ENCODE measurements around the gene FRS2.
"Not testable (repeated sequence)": the region's sequence is repeated elsewhere in the genome, so short reads cannot be mapped to it uniquely, and the experiment has no call there.

FRS2 gene

DNA sequence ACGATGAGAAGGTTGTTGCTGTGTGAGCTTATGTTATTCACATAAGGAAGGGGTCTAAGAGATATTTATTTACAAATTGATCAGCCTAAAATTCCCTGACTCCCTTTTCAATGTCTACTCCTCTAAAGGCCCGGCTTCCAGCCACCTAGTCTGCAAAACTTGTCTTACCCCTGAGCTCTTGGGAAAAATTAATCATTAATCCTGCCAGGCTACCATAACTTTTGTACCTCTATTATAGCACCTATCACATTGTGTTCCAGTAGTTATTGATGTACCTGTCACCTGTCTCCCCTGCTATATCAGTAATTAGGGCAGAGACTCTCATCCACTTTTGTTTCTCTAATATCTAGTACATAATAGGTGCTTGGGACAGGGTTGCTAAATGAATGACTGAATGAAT lies 29.3 kb upstream of the FRS2 start:
- Histone ChIP-seq H3K4me3 (no peak overlapping the region), H3K27ac (no peak overlapping the region)
- TF ChIP-seq, protein P1, sequence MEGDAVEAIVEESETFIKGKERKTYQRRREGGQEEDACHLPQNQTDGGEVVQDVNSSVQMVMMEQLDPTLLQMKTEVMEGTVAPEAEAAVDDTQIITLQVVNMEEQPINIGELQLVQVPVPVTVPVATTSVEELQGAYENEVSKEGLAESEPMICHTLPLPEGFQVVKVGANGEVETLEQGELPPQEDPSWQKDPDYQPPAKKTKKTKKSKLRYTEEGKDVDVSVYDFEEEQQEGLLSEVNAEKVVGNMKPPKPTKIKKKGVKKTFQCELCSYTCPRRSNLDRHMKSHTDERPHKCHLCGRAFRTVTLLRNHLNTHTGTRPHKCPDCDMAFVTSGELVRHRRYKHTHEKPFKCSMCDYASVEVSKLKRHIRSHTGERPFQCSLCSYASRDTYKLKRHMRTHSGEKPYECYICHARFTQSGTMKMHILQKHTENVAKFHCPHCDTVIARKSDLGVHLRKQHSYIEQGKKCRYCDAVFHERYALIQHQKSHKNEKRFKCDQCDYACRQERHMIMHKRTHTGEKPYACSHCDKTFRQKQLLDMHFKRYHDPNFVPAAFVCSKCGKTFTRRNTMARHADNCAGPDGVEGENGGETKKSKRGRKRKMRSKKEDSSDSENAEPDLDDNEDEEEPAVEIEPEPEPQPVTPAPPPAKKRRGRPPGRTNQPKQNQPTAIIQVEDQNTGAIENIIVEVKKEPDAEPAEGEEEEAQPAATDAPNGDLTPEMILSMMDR (IDR thresholded peaks at IDR 0.05): no peak
- DNase-seq (ENCODE audit: low spot score): no peak

DNA sequence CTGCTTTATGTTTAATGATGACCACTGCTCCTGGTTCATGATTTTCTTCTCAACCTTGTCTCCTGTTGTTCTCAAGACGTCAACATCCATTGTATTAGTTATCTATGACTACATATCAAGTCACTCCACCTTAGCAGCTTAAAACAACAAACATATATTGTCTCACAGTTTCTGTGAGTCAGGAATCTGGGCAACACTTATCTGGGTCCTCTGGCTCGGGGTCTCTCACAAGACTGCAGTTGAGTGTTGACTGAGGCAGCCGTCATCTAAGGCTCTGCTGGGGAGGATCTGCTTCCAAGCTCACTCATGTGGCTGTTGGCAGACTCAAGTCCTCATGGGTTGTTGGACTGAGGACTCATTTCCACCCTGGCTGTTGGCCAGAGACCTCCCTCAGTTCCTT lies 27.3 kb upstream of the FRS2 start:
- no peak overlapping the region for H3K4me3 ChIP-seq
- no peak for DNase-seq (ENCODE audit: low spot score)
- no peak overlapping the region for H3K27ac ChIP-seq
- TF ChIP-seq, protein P1 (IDR thresholded peaks at IDR 0.05): no peak

DNA sequence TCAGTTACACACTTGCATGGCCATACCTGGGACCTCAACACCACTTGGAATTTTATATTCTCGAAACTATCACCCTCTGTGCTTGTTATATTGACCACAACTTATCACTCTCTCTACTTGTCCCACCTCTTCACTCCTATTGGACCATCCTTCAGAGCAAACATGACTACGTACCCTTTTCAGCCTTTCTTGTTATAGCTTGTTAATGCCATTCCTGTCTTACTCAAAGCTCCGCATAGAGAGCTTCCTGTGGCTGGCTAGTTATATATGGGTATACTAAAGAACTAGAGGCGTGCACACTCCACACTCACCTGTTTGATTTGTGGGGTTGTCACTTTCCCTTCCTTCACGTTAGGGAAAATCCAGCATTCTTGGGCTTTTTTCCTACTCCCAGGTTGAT lies 26.3 kb upstream of the FRS2 start:
- H3K4me3 ChIP-seq: no peak overlapping the region
- no peak for DNase-seq (ENCODE audit: low spot score)
- no peak overlapping the region for H3K27ac ChIP-seq
- TF ChIP-seq, protein P1 (IDR thresholded peaks at IDR 0.05): no peak

DNA sequence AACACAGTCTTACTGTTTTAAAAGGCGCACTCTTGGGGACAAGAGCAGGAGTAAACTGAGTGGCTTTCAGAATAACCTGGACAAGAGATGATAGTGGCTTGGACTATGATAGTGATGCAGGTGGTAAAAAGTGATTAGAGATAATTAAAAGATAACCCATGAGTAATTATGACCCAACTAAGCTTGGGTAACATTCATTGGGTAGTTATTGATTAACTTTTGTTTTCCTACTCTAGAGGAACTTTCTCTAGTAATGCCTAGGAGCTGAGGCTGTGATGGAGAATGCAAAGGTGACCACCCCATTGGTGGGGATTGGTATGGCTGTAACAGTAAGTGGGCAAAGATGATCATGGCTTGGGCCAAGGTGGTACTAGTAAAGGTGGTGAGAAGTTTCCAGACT lies 22.3 kb upstream of the FRS2 start:
- Histone ChIP-seq H3K27ac (no peak overlapping the region), H3K4me3 (no peak overlapping the region)
- TF ChIP-seq, protein P1 (IDR thresholded peaks at IDR 0.05): no peak
- no peak for DNase-seq (ENCODE audit: low spot score)

DNA sequence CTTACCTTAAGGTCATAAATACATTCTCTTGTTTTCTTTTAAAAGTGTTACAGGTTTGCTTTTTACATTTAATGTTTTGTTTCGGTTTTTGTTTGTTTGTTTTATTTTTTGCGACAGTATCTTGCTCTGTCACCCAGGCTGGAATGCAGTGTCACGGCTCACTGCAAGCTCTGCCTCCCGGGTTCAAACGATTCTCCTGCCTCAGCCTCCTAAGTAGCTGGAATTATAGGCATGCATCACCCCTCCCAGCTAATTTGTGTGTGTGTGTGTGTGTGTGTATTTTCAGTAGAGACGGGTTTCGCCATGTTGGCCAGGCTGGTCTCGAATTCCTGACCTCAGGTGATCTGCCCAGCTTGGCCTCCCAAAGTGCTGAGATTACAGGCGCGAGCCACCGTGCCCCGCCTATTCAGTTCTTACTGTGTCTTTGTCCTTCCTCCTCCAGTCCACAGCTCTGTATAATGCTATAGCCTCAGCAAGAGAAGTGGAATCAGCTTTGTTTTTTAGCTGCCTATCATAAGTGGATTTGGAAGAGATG lies 17.5 kb upstream of the FRS2 start:
- not testable (repeated sequence) for DNase-seq (ENCODE audit: low spot score); H3K4me3 ChIP-seq; H3K27ac ChIP-seq

DNA sequence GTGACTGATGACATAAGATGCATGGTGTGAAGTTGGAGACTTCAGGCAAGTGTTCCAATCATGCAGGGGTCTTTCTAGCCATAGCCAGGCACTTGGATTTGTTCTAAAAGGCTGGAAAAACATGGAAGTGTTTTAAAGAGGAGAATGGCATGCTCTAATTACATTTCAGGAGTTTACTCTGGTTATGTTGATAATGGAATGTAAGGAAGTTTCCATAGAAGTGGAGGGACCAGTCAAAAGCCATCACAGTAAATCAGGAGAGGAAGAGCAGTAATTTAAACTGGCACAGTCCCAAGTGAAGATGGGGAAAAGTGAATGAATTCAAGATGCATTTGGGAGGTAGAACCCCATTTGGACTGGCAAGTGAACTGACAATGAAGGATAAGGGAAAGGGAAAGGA lies 13.9 kb upstream of the FRS2 start:
- no peak overlapping the region for H3K27ac ChIP-seq
- no peak overlapping the region for H3K4me3 ChIP-seq
- no peak for DNase-seq (ENCODE audit: low spot score)
- TF ChIP-seq, protein P1 (IDR thresholded peaks at IDR 0.05): no peak

DNA sequence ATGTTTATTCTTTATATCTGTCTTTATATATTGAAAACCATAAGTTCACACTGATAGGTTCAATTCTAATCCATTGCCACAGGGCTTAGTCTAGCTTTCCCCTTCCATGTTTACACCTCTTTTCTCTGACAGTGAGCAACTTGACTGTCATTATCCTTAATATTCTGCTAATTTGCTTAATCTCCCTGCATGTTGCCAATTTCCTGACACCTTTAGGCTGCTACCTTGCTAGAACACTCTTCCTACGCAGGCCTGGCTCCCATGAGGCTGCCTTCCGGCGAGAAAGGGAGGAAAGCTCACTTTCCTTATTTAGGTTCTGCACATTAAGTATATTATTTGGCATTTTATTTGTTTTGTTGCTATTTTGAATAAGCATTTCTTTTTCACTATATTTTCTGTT lies 12.8 kb upstream of the FRS2 start:
- TF ChIP-seq, protein P1 (IDR thresholded peaks at IDR 0.05): no peak
- no peak overlapping the region for H3K4me3 ChIP-seq
- H3K27ac ChIP-seq: no peak overlapping the region
- no peak for DNase-seq (ENCODE audit: low spot score)

DNA sequence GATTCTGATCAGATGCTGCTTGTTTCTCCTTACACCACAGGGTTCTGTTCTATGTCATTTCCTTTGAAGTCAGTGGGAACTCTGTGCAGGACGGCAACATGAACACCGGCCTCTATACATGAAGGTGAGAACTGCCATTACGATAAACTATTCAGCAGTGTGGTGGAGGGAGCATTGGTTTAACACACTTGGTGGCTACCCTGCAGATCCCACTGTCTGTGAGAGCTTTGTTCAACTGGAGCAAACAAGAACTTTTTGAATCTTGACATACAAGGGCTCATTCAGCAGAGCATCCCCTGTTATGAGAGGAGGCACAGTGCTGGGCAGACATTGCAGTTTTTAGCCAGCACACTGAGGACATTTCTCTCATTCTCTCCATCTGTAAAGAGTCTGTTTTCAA lies 10.7 kb upstream of the FRS2 start:
- Histone ChIP-seq H3K27ac (no peak overlapping the region), H3K4me3 (no peak overlapping the region)
- DNase-seq (ENCODE audit: low spot score): no peak
- TF ChIP-seq, protein P1 (IDR thresholded peaks at IDR 0.05): no peak

All from coronary artery (tissue), 2 donors.